Stomach (tissue), 9 donors: ENCODE results near the gene EFCAB10. TPM values are rescaled to one million over a fixed set of nuclear protein-coding genes. Genes with fewer than 3 reads are reported as not detected.
A peak's percentile ranks its signal among the peaks of the same experiment; 100 is the strongest.
"Not testable (repeated sequence)": the region's sequence is repeated elsewhere in the genome, so short reads cannot be mapped to it uniquely, and the experiment has no call there.

Experiments used
- DNase-seq, 2 donors: peaks; one replicate each; pipeline versions ENCODE4 v3.0.0 to v3.0.0-alpha.2; 2013 to 2019
- H3K27ac ChIP-seq, 5 donors: fragments of 200-600 bp in 4 of 5; sonication (generic) in 4 of 5; one replicate each; pipeline ENCODE4 v1.5.1; 2013 to 2019; ENCODE audit warnings: mild to moderate bottlenecking in 1 of 5, moderate library complexity in 1 of 5
- H3K27me3 ChIP-seq, 3 donors: fragments of 200-600 bp; sonication (generic); one replicate each; pipeline ENCODE4 v1.5.1; 2017 to 2019; ENCODE audit warnings: mixed run types in 1 of 3
- H3K36me3 ChIP-seq, 4 donors: fragments of 200-600 bp; sonication (generic); 1 replicate in 3 of 4; 2 replicates in 1 of 4; pipeline ENCODE4 v1.5.1; 2016 to 2019
- H3K4me1 ChIP-seq, 4 donors: fragments of 200-600 bp; sonication (generic); one replicate each; pipeline ENCODE4 v1.5.1; 2016 to 2019
- H3K4me3 ChIP-seq, 4 donors: fragments of 200-600 bp; sonication (generic) in 3 of 4; one replicate each; pipeline ENCODE4 v1.5.1; 2016 to 2019; ENCODE audit warnings: mild to moderate bottlenecking in 1 of 4
- H3K9me3 ChIP-seq, 4 donors: fragments of 200-600 bp; sonication (generic); one replicate each; pipeline ENCODE4 v1.5.1; 2016 to 2019
- EP300 ChIP-seq: sonication (generic); formaldehyde crosslinking; IDR thresholded peaks from one replicate; pipeline ENCODE4 v1.6.1; 2017; ENCODE audit warnings: antibody characterized with exemption
- POLR2A ChIP-seq, 4 donors: fragments of 450-650 bp; IDR thresholded peaks; one replicate each; pipeline ENCODE4 v1.6.1; 2016; ENCODE audit warnings: antibody characterized with exemption in 4 of 4, control low read depth in 2 of 4, mild to moderate bottlenecking in 1 of 4, moderate library complexity in 1 of 4
- POLR2AphosphoS5 ChIP-seq, 3 donors: sonication (generic); formaldehyde crosslinking; IDR thresholded peaks; one replicate each; pipeline ENCODE4 v1.6.1; 2016; ENCODE audit warnings: antibody characterized with exemption in 3 of 3
- WGBS, 5 donors: extraction: QIAGEN DNeasy Blood & Tissue Kit in 3 of 5; methylation state at CpG; one replicate each; pipeline versions ENCODE4 v1.1.5 to v1.1.7; 2013 to 2018; 5-methylcytosine and 5-hydroxymethylcytosine counted together
- intact Hi-C: fragments of 100-400 bp; cut with DNase I; formaldehyde crosslinking; loops from one replicate; pipeline ENCODE4 v1.15.1; 2023; ENCODE audit warnings: low total_unique reads
- polyA plus RNA-seq, 3 donors: library from polyadenylated mRNA; stranded (reverse); fragments of 200-250 nt; gene quantifications; one replicate each; pipeline ENCODE4 v1.2.3, GENCODE V29; 2013
- total RNA-seq, 5 donors: library from RNA; depleted of rRNA; stranded (reverse); fragments of >200 nt; gene quantifications; one replicate each; pipeline versions ENCODE4 v1.1.0 to v1.2.3, GENCODE V29; 2014 to 2016
- donor health status: healthy with polysubstance abuse.
- donor health status: Bipolar disorder and iron deficiency.
- donor health status: healthy.

Gene EFCAB10
- total and polyA plus RNA-seq, 8 donors, result 1.5 TPM; not detected in 7

- no peak for TF ChIP-seq EP300
- peak; percentile 7 to 81 (median 62) for TF ChIP-seq POLR2AphosphoS5 (IDR thresholded peaks at IDR 0.05)
- intact Hi-C loops, result no loop called here
- Histone ChIP-seq H3K27me3 (no peaks in the 10 kb centered on the region), H3K4me3 (peak within 1 kb of the TSS; percentile 75 to 90 (median 82)), H3K9me3 (no peaks in the 10 kb centered on the region), H3K27ac (peak within 1 kb of the TSS; percentile 91 to 98 (median 92)), H3K36me3 (no peaks in the 10 kb centered on the region), H3K4me1 (peaks cover 13 to 21% (median 18%) of the 10 kb centered on the region in 4 donors)
- DNase-seq, result peak; percentile 90 to 97
- WGBS, 5 donors, result 0 to 1% (median 0%) methylated on average over 30 to 96 of the region's 96 CpGs
Measured at GRCh38 chr7:105521717-105522463, 59.4 kb downstream of the EFCAB10 start, which contains the start of gene PUS7. Gene PUS7 (minus strand): TSS chr7:105522271. CDS start chr7:105508512, 13,759 bp downstream.

- H3K4me3 ChIP-seq, result peak overlapping the region; percentile 75 to 90 (median 82)
- peaks cover 13 to 21% (median 18%) of the 10 kb centered on the region in 4 donors for H3K4me1 ChIP-seq
- intact Hi-C loops, result no loop called here
- peak overlapping the region; percentile 91 to 98 (median 92) for H3K27ac ChIP-seq
- WGBS, 5 donors, result 5 to 10% (median 6%) methylated on average over 22 to 25 of the region's 25 CpGs
- DNase-seq, result peak; percentile 66 to 81
- H3K9me3 ChIP-seq, result no peaks in the 10 kb centered on the region
- TF ChIP-seq POLR2AphosphoS5 (IDR thresholded peaks at IDR 0.05), result peak in 1 of 3 donors; percentile 36
- no peak for TF ChIP-seq EP300
- H3K36me3 ChIP-seq, result peaks cover 0 to 3% (median 1%) of the 10 kb centered on the region in 4 donors
- H3K27me3 ChIP-seq, result no peaks in the 10 kb centered on the region
Measured at GRCh38 chr7:105521027-105521716, 60.1 kb downstream of the EFCAB10 start.

DNA sequence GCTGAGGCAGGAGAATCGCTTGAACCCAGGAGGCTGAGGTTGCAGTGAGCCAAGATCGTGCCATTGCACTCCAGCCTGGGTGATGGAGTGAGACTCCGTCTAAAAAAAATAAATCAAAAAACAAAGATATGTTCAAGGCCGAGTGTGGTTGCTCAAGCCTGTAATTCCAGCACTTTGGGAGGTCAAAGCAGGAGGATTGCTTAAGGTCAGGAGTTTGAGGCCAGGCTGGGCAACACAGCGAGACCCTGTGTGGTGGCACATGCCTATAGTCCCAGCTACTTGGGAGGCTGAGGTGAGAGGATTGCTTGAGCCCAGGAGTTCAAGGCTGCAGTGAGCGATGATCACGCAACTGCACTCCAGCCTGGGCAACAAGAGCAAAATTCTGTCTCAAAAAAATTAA, 60.7 kb downstream of the EFCAB10 start:
- Histone ChIP-seq H3K4me1 (peaks cover 13 to 21% (median 18%) of the 10 kb centered on the region in 4 donors), H3K27ac (peak overlapping the region in 1 of 5 donors; percentile 91), H3K4me3 (peak overlapping the region in 3 of 4 donors; percentile 81 to 90 (median 84))
- intact Hi-C loops, H3K27me3 ChIP-seq, H3K36me3 ChIP-seq, H3K9me3 ChIP-seq, DNase-seq: not testable (repeated sequence)
- WGBS, 5 donors, result 91 to 94% (median 93%) methylated on average over 7 of the region's 7 CpGs

DNA sequence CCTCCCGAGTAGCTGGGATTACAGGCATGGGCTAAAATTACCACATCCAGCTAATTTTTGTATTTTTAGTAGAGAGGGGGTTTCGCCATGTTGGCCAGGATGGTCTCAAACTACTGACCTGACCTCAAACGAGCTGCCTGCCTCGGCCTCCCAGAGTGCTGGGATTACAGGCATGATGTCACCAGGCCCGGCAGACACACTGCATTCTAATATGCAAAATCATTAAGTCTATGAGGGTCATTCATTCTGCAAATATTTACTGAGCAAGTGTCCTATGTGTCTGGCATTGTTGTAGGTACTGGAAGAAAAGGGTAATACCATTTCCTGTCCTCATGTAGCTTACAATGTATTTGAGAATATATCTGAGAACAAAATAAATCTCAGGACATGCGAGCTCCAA, 61.9 kb downstream of the EFCAB10 start:
- H3K36me3 ChIP-seq, result peaks cover 0 to 4% (median 2%) of the 10 kb centered on the region in 4 donors
- 91 to 97% (median 92%) methylated on average over 6 of the region's 6 CpGs for WGBS, 5 donors

GRCh38 chr7:105515610-105516009, 65.7 kb downstream of the EFCAB10 start:
- H3K9me3 ChIP-seq, H3K36me3 ChIP-seq, intact Hi-C loops, H3K27ac ChIP-seq, H3K27me3 ChIP-seq, H3K4me3 ChIP-seq, DNase-seq, H3K4me1 ChIP-seq: not testable (repeated sequence)
- WGBS, 5 donors, result 94 to 98% (median 97%) methylated on average over 7 of the region's 7 CpGs

More for the DNA sequence above, 61.9 kb downstream of the EFCAB10 start:
- DNase-seq, result no peak
- no peaks in the 10 kb centered on the region for H3K27me3 ChIP-seq
- no peak overlapping the region for H3K27ac ChIP-seq
- no peak overlapping the region for H3K4me3 ChIP-seq
- no peaks in the 10 kb centered on the region for H3K9me3 ChIP-seq
- intact Hi-C loops, result no loop called here
- no peak for TF ChIP-seq POLR2A (IDR thresholded peaks at IDR 0.05)
- peaks cover 13 to 21% (median 18%) of the 10 kb centered on the region in 4 donors for H3K4me1 ChIP-seq

Other genes with a start within 250 kb of the EFCAB10 start
- 100 to 1,000 TPM in 1 of 5 donors, 10 to 100 TPM in 4; 19.6 to 109 (median 38.5) TPM for gene SRPK2, start 192.6 kb downstream of the EFCAB10 start, total RNA-seq
- gene SRPK2, start 192.6 kb downstream of the EFCAB10 start, polyA plus RNA-seq, result 10 to 100 TPM in 2 of 3 donors, 1 to 10 TPM in 1; 7.6 to 21.2 (median 13.0) TPM
- gene PUS7, start 59.2 kb downstream of the EFCAB10 start, total RNA-seq, result 10 to 100 TPM in 4 of 5 donors, under 1 TPM in 1; 0.58 to 24.2 (median 16.1) TPM
- 1 to 10 TPM; 3.5 to 5.5 (median 4.6) TPM for gene PUS7, start 59.2 kb downstream of the EFCAB10 start, polyA plus RNA-seq
- 10 to 100 TPM in 3 of 5 donors, 1 to 10 TPM in 2; 4.9 to 79.4 (median 15.8) TPM for gene RINT1, start 49.3 kb downstream of the EFCAB10 start, total RNA-seq
- gene RINT1, start 49.3 kb downstream of the EFCAB10 start, polyA plus RNA-seq, result 10 to 100 TPM in 1 of 3 donors, 1 to 10 TPM in 2; 8.7 to 11.2 (median 8.9) TPM